Vagina (tissue), 2 donors: ENCODE results near the gene ITM2B.
"Not testable (repeated sequence)": the region's sequence is repeated elsewhere in the genome, so short reads cannot be mapped to it uniquely, and the experiment has no call there.

Experiments used
- POLR2AphosphoS5 ChIP-seq, 2 donors: sonication (generic); formaldehyde crosslinking; IDR thresholded peaks; one replicate each; pipeline ENCODE4 v1.9.0; 2017; ENCODE audit warnings: antibody characterized with exemption in 2 of 2, mild to moderate bottlenecking in 2 of 2, low read depth in 1 of 2; ENCODE audit not compliant: insufficient read depth in 1 of 2
- TF ChIP-seq, protein P1 (sequence below), 3 experiments: fragments of 450-650 bp in 2 of 3; fragments of 200-600 bp in 1 of 3; sonication (generic) in 1 of 3; IDR thresholded peaks; one replicate each; pipeline ENCODE4 v1.5.1; 2017 to 2019; ENCODE audit warnings: antibody characterized with exemption in 3 of 3, mild to moderate bottlenecking in 2 of 3, moderate library complexity in 2 of 3

DNA sequence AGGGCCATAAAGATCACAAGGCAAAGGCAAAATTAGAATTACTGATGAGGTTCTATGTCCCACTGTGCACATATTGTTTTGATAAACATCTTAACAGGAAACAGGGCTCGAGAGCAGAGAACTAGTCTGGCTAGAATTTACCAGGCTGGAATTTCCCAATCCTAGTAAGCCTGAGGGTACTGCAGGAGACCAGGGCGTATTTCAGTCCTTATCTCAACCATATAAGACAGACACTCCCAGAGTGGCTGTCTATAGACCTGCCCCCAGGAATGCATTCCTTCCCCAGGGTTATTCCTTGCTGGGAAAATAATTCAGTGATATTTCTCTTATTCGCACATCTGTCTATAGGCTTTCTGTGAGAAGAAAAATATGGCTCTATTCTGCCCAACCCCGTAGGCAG lies 25.8 kb upstream of the ITM2B start:
- TF ChIP-seq, protein P1, sequence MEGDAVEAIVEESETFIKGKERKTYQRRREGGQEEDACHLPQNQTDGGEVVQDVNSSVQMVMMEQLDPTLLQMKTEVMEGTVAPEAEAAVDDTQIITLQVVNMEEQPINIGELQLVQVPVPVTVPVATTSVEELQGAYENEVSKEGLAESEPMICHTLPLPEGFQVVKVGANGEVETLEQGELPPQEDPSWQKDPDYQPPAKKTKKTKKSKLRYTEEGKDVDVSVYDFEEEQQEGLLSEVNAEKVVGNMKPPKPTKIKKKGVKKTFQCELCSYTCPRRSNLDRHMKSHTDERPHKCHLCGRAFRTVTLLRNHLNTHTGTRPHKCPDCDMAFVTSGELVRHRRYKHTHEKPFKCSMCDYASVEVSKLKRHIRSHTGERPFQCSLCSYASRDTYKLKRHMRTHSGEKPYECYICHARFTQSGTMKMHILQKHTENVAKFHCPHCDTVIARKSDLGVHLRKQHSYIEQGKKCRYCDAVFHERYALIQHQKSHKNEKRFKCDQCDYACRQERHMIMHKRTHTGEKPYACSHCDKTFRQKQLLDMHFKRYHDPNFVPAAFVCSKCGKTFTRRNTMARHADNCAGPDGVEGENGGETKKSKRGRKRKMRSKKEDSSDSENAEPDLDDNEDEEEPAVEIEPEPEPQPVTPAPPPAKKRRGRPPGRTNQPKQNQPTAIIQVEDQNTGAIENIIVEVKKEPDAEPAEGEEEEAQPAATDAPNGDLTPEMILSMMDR (IDR thresholded peaks at IDR 0.05): not testable (repeated sequence)
- not testable (repeated sequence) for TF ChIP-seq POLR2AphosphoS5 (IDR thresholded peaks at IDR 0.05; ENCODE audit: insufficient read depth in 1 of 2, low read depth in 1 of 2)
